Adrenal gland (tissue), 5 donors: ENCODE data around the gene FGFRL1.

Source experiments
- POLR2A ChIP-seq, 2 donors: fragments of 450-650 bp; IDR thresholded peaks; one replicate each; pipeline ENCODE4 v1.6.1; 2017; ENCODE audit warnings: antibody characterized with exemption in 2 of 2, mild to moderate bottlenecking in 2 of 2, moderate library complexity in 1 of 2
- TF ChIP-seq, protein P1 (sequence below), 6 experiments: fragments of 450-650 bp in 4 of 6; fragments of 200-600 bp in 2 of 6; sonication (generic) in 1 of 6; IDR thresholded peaks; 1 replicate in 5 of 6; 2 replicates in 1 of 6; pipeline versions ENCODE4 v1.5.1 to v1.8.0; 2016 to 2021; ENCODE audit warnings: antibody characterized with exemption in 6 of 6, mild to moderate bottlenecking in 2 of 6, moderate library complexity in 1 of 6
- donor health status: DM: no; HTN: no; CAD: no.

DNA sequence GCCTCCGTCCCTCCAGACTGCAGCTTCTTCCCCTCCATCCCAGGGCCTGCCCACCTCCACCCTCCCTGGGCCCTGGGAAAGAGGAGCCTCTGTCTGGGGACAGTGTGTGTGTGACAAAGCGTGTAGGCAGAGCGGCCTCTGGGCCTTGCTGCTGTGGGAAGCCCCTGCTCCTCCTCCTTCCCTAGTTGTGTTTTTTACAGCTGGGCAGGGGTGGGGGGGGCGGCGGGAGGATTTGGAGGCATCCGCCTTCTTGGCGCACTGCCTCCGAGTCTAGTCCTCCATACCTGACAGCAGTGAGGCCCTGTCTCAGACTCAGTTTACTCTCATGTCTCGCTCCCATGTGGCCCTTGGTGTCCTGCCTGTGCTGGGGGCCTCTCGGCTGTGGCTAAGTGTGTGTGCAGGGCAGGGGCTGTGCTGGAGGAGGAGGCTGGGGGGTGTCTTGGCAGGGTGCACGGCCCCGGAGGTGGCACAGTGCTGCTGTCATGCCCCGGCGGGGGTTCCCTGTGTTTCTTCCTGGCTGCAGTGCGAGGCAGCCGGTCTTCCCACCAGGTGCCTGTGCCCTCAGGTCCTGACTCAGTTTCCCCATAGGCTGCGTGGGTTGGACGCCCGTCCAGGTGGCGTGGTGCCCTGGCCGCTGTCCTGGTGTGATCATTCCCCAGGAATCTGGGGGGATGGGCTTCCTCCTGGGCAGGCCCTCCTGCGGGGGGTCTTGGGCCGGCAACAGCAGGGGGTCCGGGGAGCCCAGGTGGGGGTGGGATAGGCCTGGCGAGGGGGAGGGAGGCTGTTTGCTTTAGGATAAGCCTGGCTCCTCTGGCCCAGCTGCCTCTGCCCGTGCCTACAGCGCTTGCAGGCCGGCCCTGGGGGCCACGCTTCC lies 7.0 kb downstream of the FGFRL1 start:
- no peak for TF ChIP-seq POLR2A (IDR thresholded peaks at IDR 0.05)
- TF ChIP-seq, protein P1, sequence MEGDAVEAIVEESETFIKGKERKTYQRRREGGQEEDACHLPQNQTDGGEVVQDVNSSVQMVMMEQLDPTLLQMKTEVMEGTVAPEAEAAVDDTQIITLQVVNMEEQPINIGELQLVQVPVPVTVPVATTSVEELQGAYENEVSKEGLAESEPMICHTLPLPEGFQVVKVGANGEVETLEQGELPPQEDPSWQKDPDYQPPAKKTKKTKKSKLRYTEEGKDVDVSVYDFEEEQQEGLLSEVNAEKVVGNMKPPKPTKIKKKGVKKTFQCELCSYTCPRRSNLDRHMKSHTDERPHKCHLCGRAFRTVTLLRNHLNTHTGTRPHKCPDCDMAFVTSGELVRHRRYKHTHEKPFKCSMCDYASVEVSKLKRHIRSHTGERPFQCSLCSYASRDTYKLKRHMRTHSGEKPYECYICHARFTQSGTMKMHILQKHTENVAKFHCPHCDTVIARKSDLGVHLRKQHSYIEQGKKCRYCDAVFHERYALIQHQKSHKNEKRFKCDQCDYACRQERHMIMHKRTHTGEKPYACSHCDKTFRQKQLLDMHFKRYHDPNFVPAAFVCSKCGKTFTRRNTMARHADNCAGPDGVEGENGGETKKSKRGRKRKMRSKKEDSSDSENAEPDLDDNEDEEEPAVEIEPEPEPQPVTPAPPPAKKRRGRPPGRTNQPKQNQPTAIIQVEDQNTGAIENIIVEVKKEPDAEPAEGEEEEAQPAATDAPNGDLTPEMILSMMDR (IDR thresholded peaks at IDR 0.05): no peak
